ENCODE results near the gene ZFP57.

DNA sequence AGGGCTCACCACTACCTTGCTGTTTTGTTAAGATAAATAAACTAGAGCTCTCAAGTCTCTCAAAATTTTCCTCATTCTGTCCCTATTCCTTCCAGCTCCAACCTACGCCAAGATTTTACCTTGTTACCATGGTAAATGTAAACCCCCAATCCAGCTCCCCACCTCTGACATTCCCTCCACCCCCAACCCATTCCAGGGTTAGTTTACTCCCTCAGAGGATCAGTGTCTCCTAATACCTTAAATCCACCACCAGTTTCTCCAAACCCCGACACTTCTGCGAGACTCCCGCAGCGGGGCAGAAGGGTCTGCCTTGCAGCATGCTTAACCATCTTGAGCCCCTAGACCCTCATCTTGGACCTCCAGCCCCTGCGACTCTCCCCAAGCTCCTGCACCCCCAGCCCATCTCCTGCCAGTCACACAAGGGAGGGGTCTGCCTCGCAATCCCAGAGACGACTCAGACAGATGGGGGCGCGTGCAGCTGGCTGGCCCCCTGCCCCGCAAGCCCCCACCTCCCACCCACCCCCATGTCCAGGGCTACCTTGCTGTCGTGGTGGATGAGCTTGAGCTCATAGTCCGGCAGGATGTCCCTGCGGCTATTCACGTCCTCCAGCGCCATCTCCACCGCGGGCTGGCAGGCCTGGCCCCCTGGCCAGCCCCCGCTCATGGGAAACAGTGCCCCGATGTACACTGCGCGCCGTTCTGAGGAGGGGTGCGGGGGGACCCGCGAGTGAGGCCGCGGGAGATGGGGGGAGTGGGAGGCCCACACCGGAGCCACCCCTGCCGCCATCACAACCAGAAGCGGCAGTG is 53.8 kb downstream of the ZFP57 start:
- no peak for TF ChIP-seq POLR2AphosphoS5 (IDR thresholded peaks at IDR 0.05; ENCODE audit: low read depth, low read length)
- TF ChIP-seq POLR2A (IDR thresholded peaks at IDR 0.05; ENCODE audit: low read depth, low read length) = no peak
- TF ChIP-seq SPI1 (IDR thresholded peaks at IDR 0.05; ENCODE audit: low read depth, low read length) = no peak
- TF ChIP-seq TAF1 (IDR thresholded peaks at IDR 0.05; ENCODE audit: low read depth, low read length) = no peak
- TF ChIP-seq POU2F2 (IDR thresholded peaks at IDR 0.05; ENCODE audit: low read depth, low read length) = no peak
- no peak for TF ChIP-seq PAX5 (IDR thresholded peaks at IDR 0.05; ENCODE audit: insufficient read depth, low read length, severe bottlenecking)
